Activated CD4-positive, alpha-beta T cell treated with anti-CD3 and anti-CD28 coated beads, Interleukin-2, Interleukin-4, amounts not matched to agents 100 ng/mL and 50 ng/mL, durations not matched to agents 16 hours and 8 hours (primary cell): ENCODE data around the gene ANKRD44.

Source experiments
- DNase-seq: peaks from one replicate; pipeline ENCODE4 v3.0.0-alpha.2; 2020; ENCODE audit warnings: low spot score

ANKRD44 gene

DNA sequence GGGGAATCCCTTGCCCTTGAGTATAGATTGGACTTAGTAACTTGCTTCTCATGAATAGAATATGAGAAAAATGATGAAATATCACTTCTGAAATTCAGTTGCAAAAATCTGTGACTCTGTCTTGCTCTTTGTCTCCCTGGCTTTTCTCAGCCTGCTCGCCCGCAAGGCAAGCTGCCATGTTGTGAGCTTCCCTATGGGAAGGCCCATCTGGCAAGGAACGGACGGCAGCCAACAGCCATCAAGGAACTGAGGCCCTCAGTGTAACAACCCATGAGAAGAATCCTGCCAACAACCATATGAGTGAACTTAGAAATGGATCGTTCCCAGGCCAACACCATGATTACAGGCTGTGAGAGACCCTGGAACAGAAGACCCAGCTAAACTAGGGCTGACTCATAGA, 325.7 kb downstream of the ANKRD44 start:
- DNase-seq = no peak

DNA sequence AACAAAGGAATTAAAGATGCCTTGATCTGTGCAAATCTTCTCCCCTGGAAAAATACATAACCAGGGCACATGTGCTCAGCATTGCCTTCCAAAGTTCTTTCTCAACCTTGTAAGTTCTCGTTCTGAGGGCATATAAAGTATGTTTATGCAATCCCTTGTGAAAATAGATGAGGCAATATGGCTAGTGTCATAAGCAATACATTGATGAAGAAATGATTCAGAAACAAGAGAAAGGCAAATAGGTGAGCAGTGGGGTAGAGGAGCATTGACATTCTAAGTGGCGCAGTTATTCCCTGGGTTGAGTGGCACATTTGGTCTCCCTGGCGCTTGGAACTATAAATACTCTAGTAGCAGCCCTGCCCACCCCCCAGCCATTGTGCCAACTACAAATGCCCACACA, 326.6 kb downstream of the ANKRD44 start:
- no peak for DNase-seq

DNA sequence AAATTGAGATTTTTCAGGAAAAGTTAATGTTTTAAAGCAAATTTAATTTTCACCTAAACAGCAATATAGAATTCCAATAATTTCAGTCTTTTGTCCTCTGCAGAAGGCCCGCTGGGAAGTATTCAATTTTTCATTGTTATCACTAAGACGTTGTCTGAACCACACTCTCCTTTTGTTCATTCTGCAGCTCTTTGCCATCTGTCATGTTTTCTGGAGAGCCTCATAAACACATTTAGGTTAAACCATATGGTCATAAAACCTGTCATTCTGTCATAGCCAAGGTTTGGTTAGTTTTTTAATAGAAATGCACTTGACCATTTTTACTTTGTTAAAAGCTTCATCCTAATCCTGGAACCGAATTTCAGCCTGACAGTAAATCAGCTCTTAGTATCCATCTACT, 330.1 kb downstream of the ANKRD44 start:
- no peak for DNase-seq

DNA sequence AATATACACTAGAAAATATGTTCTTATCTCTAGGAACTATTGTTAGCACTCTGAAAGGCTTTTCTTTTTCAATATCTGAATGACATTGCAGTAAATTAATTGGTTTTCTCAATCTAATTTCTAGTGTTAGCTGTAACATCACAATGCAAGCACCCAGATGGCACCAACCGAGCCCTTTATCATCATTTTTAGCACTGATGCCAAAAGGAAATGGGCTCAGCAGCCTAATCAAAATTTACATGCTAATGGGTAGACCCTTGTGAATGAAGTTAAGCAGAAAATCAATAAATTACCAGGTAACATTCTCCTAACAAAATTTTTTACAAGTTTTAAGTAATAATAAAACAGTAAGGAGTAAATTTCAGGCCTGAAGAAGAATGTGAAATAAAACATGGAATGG, 330.6 kb downstream of the ANKRD44 start:
- DNase-seq = no peak

DNA sequence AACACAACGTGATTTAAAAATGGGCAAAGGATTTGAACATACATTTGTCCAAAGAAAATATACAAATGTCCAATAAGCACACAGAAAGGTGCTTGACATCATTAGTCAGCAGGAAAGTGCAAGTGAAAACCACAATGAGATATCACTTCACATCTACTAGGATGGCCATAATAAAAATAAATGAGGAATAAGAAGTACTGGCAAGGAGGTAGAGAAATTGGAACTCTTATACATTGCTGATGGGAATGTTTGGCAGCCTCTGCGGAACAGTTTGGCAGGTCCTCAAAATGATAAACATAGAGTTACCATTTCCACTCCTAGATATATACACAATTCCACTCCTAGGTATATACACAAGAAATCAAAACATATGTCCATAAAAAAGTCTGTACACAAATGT, 333.1 kb downstream of the ANKRD44 start:
- no peak for DNase-seq

DNA sequence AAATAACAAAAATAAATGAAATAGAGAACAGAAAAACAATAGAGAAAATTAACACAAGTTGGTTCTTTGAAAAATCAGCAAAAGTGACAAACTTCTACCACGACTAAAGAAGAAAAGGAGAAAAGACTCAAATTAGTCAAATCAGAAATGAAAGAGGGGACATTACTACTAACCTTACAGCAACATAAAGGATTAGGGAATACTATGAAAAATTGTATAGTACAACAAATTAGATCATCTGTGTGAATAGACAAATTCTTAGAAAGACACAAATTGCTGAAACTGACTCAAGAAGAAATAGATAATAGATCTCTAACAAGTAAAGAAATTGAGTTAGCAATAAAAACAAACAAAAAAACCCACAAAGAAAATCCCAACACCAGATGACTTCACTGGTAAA, 335.6 kb downstream of the ANKRD44 start:
- DNase-seq = peak; percentile 26

DNA sequence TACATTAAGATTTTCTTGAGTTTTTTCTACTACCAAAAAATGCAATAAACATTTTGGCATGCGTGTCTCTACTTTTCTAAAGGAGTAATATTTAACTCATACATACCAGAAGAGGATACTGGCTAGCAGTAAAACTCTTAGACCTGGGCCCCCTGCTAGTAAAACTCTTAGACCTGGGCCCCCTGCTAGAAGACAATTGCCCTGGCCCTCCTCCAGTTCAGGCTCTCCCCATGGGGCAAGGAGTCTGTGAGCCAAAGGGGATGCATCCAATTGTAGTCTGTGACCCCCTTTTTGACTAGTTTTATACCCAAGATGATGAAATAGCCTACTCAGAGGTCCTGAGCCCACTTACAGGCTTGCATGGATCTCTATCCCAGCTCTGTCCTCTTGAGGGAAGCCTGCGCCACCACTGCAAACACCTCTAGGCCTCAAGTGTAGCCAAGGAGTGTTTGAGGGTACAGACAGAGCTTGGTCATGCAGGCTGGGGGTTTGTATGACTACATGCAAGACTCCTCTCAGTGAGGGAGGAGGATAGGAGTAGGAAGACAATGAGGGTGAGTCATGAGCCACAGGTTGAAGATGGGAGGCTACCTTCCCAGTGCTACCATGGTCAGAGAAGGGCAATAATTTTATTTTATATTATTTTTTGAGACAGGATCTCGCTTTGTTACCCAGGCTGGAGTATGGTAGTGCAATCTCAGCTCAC, 338.9 kb downstream of the ANKRD44 start:
- DNase-seq = peak; percentile 40

DNA sequence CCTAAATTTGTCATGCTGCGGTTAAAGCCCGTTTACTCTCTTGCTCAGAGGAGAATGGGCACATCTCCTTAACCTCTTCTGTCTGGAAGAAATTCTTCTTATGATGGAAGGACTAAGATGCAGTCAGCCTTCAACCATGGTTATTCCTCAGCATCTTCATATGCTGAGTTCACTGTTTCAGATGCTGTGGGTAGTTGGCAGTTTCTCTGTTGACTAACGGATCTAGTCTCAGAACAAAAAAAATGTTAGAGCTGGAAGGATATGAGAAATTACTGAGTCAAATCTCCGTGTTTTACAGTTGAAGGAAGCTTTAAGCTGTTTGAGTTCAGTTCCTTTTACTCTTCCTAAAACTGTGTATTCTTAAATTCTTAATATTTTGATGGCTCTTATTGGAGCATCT, 340.5 kb downstream of the ANKRD44 start:
- peak; percentile 74 for DNase-seq

DNA sequence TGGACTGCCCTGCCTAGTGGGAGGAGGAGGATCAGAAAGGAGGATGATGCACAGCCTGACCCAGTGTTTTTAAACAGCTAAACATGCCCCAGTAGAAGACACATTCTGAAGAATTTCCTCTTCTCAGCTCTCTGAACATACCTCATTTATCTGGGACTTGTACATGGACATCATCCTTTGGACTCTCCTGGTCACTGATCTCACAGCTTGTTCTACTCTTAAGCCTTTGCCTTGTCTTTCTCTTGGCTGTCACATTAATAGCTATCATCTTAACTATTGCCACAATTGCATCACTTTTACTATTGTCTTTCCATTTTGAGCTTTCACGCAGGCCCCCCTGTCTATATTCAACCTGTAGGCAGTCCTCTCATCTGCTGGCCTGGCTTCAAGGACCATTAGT, 342.1 kb downstream of the ANKRD44 start:
- no peak for DNase-seq

DNA sequence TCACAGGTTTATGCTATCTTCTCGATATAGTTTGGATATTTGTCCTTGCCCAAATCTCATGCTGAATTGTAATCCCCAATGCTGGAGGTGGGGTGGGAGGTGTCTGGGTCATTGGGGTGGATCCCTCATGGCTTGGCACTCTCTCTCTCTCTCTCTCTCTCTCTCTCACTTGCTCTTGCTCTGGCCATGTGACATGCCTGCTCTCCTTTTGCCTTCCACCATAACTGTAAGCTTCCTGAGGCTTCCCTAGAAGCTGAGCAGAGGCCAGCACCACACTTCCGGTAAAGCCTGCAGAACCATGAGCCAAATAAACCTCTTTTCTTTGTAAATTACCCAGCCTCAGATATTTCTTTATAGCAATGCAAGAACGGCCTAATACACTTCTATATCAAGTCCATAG, 342.8 kb downstream of the ANKRD44 start:
- no peak for DNase-seq

DNA sequence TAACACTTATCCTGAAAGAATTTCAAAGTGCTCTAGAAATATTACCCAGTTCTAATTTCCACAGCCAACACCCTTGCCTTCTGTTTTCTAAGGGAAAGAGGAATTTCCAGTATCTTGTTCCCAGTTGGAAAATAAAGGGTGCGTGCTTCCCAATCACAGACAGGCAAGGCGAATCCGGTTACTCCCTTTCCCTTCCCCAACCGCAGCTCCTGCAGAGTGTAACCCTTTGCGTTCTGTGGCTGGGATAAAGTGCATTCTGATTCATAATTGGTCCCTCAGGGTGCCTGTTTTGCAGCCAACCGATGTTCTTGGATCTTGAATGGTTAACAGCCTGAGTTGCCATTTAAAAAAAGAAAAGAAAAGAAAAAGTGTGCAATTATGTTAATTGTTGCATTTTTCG, 343.5 kb downstream of the ANKRD44 start:
- DNase-seq = no peak

DNA sequence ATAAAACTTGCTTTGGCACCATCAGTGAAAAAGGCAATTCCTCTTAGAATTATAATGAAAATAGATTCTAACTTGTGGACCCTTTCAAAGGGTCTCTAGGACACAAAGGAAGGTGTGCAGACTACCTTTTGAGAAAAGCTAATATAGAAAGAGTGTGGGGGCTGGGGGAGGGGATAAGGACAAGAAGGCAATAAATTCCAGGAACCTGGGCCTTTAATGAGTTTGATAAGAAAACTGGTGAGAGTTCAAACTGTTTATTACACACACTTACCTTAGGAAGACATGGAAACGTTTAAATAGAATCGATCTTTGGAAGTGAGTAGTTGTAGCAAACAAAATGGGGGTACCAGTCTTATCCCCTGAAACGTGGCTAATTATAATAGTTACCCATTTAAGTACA, 344.5 kb downstream of the ANKRD44 start:
- no peak for DNase-seq

DNA sequence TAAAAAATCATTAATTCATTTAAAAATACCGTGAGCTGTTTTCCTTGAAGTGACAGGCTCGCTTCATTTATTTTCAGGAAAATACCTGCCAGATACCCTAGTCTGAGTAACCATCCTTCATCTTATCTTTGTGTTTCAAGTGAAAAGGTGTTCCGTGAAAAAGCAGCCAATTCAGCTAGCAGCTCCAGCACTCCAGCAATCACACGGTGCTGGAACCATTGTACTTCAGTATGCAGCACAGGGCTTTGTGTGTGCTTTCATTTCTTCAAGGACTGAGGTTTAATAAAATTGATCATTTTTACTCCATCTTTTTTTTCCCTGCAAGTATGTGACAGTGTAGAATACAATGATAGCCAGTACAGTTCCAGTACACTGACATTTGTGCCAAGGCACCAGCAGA, 344.9 kb downstream of the ANKRD44 start:
- DNase-seq = no peak

DNA sequence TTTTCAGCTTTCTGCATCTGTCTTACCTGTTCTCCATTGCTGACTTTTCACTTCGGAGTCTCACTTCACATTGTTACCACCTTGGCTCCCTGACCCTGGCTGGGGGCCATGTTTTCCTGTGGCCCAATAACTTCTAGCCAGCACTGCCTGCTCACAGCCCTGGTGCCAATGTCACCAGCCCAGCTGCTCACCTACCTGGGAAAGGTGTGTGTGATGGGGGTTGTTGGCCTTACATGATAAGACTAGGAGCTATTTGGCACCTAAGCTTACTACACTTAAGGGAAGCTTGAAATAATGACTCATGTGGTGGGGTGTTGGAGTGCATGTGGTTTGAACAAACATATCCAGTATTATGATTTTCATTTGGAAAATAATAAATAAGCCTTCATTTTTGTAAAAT, 346.6 kb downstream of the ANKRD44 start:
- DNase-seq = no peak

DNA sequence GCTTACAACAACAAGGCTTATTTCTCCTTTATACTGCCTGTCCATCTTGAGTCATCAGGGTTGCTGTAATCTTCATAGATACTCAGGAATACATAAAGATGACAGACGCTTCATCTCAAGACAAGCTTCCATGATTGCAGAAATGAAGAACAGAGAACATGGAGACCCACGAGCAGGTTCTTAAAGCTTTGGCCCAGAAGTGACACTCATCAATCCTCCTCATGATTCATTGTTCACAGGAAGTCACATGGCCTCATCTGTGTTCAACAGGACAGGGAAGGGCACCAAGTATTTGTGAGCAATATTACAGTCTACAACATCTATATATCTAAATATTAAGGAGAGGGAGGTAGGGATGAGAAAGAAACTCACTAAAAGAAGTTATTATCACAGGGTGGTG, 347.5 kb downstream of the ANKRD44 start:
- peak; percentile 56 for DNase-seq

DNA sequence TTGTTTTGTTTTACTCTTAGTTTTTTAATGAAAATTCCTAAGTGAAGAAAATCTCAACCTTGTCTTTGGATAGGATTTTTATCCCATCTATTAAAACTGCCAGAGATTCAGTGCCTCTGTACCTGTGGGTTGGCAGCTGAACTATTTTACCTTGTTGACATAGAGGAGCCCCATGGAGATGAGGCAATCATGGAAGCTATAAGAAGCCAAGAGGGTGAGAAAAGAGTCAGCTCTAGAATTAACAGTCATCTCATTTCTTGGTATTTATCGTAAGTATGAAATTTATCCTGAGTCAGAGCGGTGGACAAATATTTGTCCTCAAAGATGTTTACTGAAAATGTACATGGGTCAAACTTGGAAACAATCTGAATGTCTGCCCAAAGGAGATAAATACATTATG, 348.3 kb downstream of the ANKRD44 start:
- DNase-seq = peak; percentile 81

DNA sequence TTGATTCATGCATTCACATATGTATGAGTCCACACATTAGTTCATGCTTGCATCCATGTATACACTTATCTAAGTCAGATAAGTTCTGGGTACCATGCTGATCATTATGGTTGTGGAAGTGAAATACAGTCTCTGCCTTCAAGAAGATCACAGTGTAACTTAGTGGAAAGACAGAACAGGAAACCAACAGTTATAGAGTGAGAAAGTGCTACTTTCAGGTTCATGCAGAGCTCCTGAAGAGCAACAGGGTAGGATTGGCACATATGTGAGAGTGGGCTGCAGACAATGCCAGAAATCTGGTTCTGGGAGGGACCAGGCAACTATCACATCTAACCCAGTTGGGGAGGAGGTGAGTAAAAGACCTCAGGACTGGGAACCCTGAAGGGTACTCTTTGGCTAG, 348.7 kb downstream of the ANKRD44 start:
- DNase-seq = peak; percentile 84

DNA sequence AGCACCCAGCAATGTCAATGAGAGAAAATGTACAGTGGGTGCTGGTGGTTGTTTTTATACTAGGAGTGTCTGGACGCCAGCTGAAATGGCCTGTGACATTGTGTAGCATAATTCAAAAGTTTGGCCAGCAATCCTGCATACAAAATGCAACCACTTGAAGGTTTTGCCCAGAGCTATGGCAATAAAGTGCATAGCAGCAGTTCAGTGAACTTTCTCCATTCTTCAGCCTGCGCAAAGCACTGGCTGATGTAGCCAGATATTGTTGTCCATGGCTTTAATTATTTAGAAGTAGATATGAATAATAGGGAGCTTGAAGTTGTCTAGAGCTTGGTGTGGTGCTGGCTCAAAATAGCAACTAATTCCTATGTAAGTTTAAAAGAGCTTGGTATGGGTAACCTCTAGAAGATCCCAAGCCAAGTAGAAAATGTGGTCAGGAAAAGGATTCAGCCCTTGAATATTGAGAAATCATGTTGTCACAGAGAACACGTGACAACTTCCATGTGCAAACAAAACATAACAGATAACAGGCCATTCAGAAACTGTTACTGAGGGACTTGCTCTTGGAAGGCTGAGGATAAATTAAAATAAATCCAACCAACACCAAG, 350.7 kb downstream of the ANKRD44 start:
- DNase-seq = no peak

DNA sequence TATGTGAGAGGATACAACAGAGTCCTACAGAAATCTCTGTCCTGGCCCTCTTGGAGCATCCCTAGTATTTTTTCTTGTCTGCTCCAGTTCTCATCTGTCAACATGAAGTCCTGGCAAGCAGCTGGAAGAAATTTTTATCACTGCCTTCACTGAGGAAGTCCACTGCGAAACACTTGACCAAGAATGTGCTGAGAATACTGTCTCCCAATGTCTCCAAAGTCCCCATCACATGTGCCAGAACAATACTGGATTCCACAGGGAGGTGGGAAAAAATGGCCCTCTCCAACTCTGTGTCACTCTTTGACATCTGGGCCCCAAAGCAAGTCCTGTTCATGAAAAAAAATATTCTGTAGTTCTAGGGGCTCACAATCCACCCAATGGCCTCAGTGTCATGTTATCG, 351.3 kb downstream of the ANKRD44 start:
- DNase-seq = no peak

DNA sequence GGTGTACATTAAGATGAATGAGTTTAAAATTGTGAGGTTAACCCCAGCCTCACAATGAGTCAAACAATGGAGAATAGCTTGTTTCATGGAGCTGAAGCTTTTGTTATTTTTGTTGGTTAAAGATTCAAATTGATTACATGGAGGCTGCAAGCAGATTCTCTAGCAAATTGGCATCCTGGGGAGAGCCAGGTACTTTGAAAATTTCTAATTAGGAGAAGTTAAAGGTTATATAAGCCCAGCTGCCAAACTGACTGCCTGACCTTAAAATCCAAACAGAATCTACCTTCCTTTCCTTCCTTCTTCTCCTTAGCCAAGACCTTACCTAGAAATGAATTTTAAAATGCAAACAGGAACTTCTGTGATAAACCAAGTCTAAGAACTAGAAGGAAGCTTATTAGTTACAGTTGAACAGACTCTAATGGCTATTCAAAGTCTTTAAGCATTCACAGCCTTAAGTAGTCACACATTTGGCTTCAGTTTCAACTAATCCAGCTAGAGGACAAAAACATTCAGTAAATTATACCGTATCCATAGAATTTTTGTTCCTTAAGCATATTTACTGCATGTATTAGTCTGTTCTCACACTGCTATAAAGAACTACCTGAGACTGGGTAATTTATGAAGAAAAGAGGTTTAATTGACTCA, 352.6 kb downstream of the ANKRD44 start:
- DNase-seq = no peak

DNA sequence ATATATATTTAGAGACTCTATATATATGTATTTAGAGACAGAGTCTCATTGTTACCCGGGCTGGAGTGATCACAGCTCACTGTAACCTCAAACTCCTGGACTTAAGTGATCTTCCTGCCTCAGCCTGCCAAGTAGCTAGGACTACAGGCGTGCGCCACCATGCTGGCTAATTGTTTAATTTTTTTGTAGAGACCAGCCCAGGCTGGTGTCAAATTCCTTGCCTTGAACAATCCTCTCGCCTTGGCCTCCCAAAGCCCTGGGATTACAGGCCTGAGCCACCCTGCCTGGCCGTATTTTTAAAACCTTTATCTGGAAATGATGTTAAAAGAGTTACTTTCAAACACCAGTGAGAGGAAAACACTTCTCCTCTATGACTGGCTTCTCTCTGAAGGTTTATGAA, 353.1 kb downstream of the ANKRD44 start:
- no peak for DNase-seq

DNA sequence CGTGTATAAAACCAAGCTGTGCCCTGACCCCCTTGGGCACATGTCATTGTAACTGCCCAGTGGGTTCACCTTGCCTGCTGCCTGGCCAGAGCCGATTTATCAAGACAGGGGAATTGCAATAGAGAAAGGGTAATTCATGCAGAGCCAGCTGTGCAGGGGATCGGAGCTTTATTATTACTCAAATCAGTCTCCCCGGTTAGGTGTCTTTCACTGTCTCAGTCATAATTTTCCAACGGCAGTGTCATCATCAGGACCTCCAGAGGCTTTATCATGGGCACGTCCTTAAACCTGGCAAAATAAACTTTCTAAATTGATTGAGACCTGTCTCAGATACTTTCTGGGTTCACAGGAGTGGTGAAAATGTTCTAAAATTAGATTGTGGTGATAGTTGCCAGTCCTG, 354.5 kb downstream of the ANKRD44 start:
- peak; percentile 43 for DNase-seq

DNA sequence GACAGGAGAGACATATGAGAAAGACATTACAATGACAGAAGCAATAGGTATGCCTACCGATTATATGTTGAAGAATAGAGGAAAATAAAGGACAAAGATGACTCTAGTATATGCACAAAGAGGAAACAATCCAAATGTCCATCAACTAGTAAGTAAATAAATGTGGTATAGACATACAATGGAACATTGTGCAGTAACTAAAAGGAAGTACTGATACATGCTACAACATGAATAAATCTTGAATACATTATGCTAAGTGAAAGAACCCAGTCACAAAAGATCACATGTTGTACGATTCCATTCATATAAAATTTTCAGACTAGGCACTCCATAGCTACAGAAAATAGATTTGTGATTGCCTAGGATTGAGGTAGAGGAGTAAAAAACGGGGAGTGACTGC, 355.5 kb downstream of the ANKRD44 start:
- DNase-seq = no peak

DNA sequence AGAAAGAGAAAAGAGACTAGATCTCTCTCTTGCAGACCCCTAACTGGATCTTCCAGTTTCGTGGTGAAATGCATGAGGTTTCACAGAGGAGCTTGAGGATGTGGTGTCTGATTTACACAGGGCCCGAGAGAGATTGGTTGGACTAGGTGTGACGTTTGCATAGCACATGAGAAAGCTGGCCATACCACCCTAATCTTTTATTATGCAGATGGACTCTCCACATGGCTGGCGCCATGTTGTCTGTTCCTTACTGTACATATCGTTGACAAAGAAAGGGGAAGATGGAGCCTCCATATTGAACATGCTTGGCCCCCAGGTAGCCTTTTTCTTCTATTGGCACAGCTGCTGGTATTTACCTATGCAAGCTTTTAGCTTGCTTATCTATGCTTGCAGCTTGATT, 356.6 kb downstream of the ANKRD44 start:
- DNase-seq = no peak
